H9 (cell line): ENCODE data around the gene MUC5AC. TPM values are rescaled to one million over a fixed set of nuclear protein-coding genes. Genes with fewer than 3 reads are reported as not detected.

Experiments
- DNase-seq: peaks from one replicate; pipeline ENCODE4 v3.0.0-alpha.2; 2017
- H2AFZ ChIP-seq: one replicate; pipeline ENCODE4 v1.6.1; 2013; ENCODE audit warnings: mild to moderate bottlenecking, low read length, control low read depth, moderate library complexity
- H2AK5ac ChIP-seq: 2 replicates; pipeline ENCODE4 v1.6.1; 2013; ENCODE audit warnings: low read length, control low read depth, mixed read lengths; ENCODE audit not compliant: insufficient read length
- H2BK120ac ChIP-seq: one replicate; pipeline ENCODE4 v1.6.1; 2013; ENCODE audit warnings: low read depth, mild to moderate bottlenecking, low read length, control low read depth, inconsistent platforms; ENCODE audit not compliant: poor library complexity, severe bottlenecking
- H2BK12ac ChIP-seq: 2 replicates; pipeline ENCODE4 v1.6.1; 2013; ENCODE audit warnings: low read length, control low read depth, mixed read lengths, low read depth; ENCODE audit not compliant: insufficient read length
- H2BK15ac ChIP-seq: 2 replicates; pipeline ENCODE4 v1.6.1; 2013; ENCODE audit warnings: low read depth, low read length, control low read depth
- H2BK20ac ChIP-seq: one replicate; pipeline ENCODE4 v1.6.1; 2013; ENCODE audit warnings: low read depth, mild to moderate bottlenecking, low read length, control low read depth, inconsistent platforms; ENCODE audit not compliant: poor library complexity, severe bottlenecking
- H2BK5ac ChIP-seq: 2 replicates; pipeline ENCODE4 v1.6.1; 2013; ENCODE audit warnings: low read length, control low read depth, mixed read lengths; ENCODE audit not compliant: insufficient read length
- H3K14ac ChIP-seq: 2 replicates; pipeline ENCODE4 v1.6.1; 2013; ENCODE audit warnings: low read length, control low read depth; ENCODE audit not compliant: insufficient read depth
- H3K18ac ChIP-seq: 2 replicates; pipeline ENCODE4 v1.6.1; 2013; ENCODE audit warnings: low read depth, mild to moderate bottlenecking, mixed read lengths, low read length, control low read depth; ENCODE audit not compliant: insufficient read length
- H3K23ac ChIP-seq: 2 replicates; pipeline ENCODE4 v1.6.1; 2013; ENCODE audit warnings: low read length, control low read depth, mixed read lengths, low read depth; ENCODE audit not compliant: insufficient read length
- H3K23me2 ChIP-seq: 2 replicates; pipeline ENCODE4 v1.6.1; 2013; ENCODE audit warnings: low read depth, mild to moderate bottlenecking, mixed read lengths, low read length, control low read depth; ENCODE audit not compliant: insufficient read length, poor library complexity, severe bottlenecking
- H3K27ac ChIP-seq: 2 replicates; pipeline ENCODE4 v1.5.1; 2013; ENCODE audit warnings: low read length, control low read depth, mixed read lengths, low read depth; ENCODE audit not compliant: insufficient read length
- H3K27me3 ChIP-seq: 2 replicates; pipeline ENCODE4 v1.6.1; 2013; ENCODE audit warnings: low read length, control low read depth, inconsistent platforms; ENCODE audit not compliant: insufficient read depth
- H3K4ac ChIP-seq: 2 replicates; pipeline ENCODE4 v1.6.1; 2013; ENCODE audit warnings: low read depth, mild to moderate bottlenecking, control low read depth, inconsistent platforms, low read length, moderate library complexity
- H3K4me1 ChIP-seq: 2 replicates; pipeline ENCODE4 v1.6.1; 2013; ENCODE audit warnings: low read length, control low read depth, inconsistent platforms; ENCODE audit not compliant: insufficient read depth
- H3K4me2 ChIP-seq: 2 replicates; pipeline ENCODE4 v1.6.1; 2013; ENCODE audit warnings: low read length, control low read depth, mixed read lengths; ENCODE audit not compliant: insufficient read length, insufficient read depth
- H3K56ac ChIP-seq: 2 replicates; pipeline ENCODE4 v1.6.1; 2013; ENCODE audit warnings: low read depth, mild to moderate bottlenecking, mixed read lengths, low read length, control low read depth; ENCODE audit not compliant: insufficient read length
- H3K79me1 ChIP-seq: 2 replicates; pipeline ENCODE4 v1.6.1; 2013; ENCODE audit warnings: low read depth, mild to moderate bottlenecking, moderate library complexity, low read length, control low read depth, inconsistent platforms; ENCODE audit not compliant: insufficient read depth, poor library complexity, severe bottlenecking
- H3K79me2 ChIP-seq: 2 replicates; pipeline ENCODE4 v1.6.1; 2013; ENCODE audit warnings: low read length, control low read depth, inconsistent platforms; ENCODE audit not compliant: insufficient read depth
- H3K9ac ChIP-seq: 2 replicates; pipeline ENCODE4 v1.6.1; 2013; ENCODE audit warnings: low read length, control low read depth, mixed read lengths; ENCODE audit not compliant: insufficient read length; ENCODE audit errors: extremely low read depth
- H3K9me3 ChIP-seq: one replicate; pipeline ENCODE4 v1.6.1; 2013; ENCODE audit warnings: low read depth, low read length, inconsistent platforms; ENCODE audit not compliant: control insufficient read depth
- H3T11ph ChIP-seq: one replicate; pipeline ENCODE4 v1.6.1; 2013; ENCODE audit warnings: mild to moderate bottlenecking, low read length, control low read depth, inconsistent platforms
- H4K20me1 ChIP-seq: one replicate; pipeline ENCODE4 v1.6.1; 2013; ENCODE audit not compliant: control insufficient read depth, insufficient read length, insufficient read depth
- H4K5ac ChIP-seq: 2 replicates; pipeline ENCODE4 v1.6.1; 2013; ENCODE audit warnings: low read depth, mild to moderate bottlenecking, mixed read lengths, low read length, control low read depth; ENCODE audit not compliant: insufficient read length
- H4K8ac ChIP-seq: replicated peaks from 2 replicates; pipeline ENCODE4 v1.6.1; 2013; ENCODE audit warnings: low read length, control low read depth, mixed read lengths, low read depth; ENCODE audit not compliant: insufficient read length
- H4K91ac ChIP-seq: 2 replicates; pipeline ENCODE4 v1.6.1; 2013; ENCODE audit warnings: low read depth, mild to moderate bottlenecking, moderate library complexity, mixed read lengths, low read length, control low read depth; ENCODE audit not compliant: insufficient read length
- H3K27ac Mint-ChIP-seq, 3 experiments: 2 replicates in 2 of 3; 3 replicates in 1 of 3; pipeline ENCODE4 v1.8.0; 2020 to 2021; ENCODE audit warnings: mixed read lengths in 3 of 3, mild to moderate bottlenecking in 1 of 3, moderate library complexity in 1 of 3
- H3K27me3 Mint-ChIP-seq: 2 replicates; pipeline ENCODE4 v1.8.0; 2021; ENCODE audit warnings: low read depth, mild to moderate bottlenecking, moderate library complexity, mixed read lengths
- H3K36me3 Mint-ChIP-seq, 3 experiments: 2 replicates in 2 of 3; 3 replicates in 1 of 3; pipeline ENCODE4 v1.8.0; 2020 to 2021; ENCODE audit warnings: low read depth in 3 of 3, mixed read lengths in 3 of 3; ENCODE audit not compliant: insufficient read depth in 1 of 3
- H3K4me1 Mint-ChIP-seq, 2 experiments: 2 replicates each; pipeline ENCODE4 v1.8.0; 2020; ENCODE audit warnings: mixed read lengths in 2 of 2
- H3K4me3 Mint-ChIP-seq, 2 experiments: 2 replicates in 1 of 2; 3 replicates in 1 of 2; pipeline ENCODE4 v1.8.0; 2020 to 2021; ENCODE audit warnings: mild to moderate bottlenecking in 2 of 2, mixed read lengths in 2 of 2, moderate library complexity in 1 of 2
- H3K9me3 Mint-ChIP-seq, 2 experiments: 2 replicates in 1 of 2; 3 replicates in 1 of 2; pipeline ENCODE4 v1.8.0; 2020; ENCODE audit warnings: mild to moderate bottlenecking in 2 of 2, mixed read lengths in 2 of 2, moderate library complexity in 1 of 2
- CTCF ChIP-seq: fragments of 200-600 bp; sonication (generic); conservative IDR thresholded peaks from 3 replicates; pipeline ENCODE4 v1.8.0; 2021; ENCODE audit warnings: antibody characterized with exemption, mild to moderate bottlenecking
- WGBS: extraction: QIAGEN DNeasy Blood & Tissue Kit; methylation state at CpG from one replicate; pipeline ENCODE4 v1.1.7; 2013; ENCODE audit warnings: missing lambda C conversion rate, low lambda C conversion rate, mixed read lengths; ENCODE audit not compliant: insufficient read length; ENCODE audit errors: extremely low coverage; 5-methylcytosine and 5-hydroxymethylcytosine counted together
- total RNA-seq: library from RNA; stranded (reverse); gene quantifications from 2 replicates; pipeline ENCODE4 v1.2.1, GENCODE V29; 2021

Gene MUC5AC
- total RNA-seq, 1 experiment from 2014 or later = not detected

- no peak overlapping the region for H3K56ac ChIP-seq
- H4K20me1 ChIP-seq = peaks cover 3% of the 10 kb centered on the region
- no peak overlapping the region for H2BK12ac ChIP-seq
- no peaks in the 10 kb centered on the region for H3K79me2 ChIP-seq
- H2AFZ ChIP-seq = no peak overlapping the region
- Mint-ChIP-seq H3K27me3 (peaks cover 3% of the 10 kb centered on the region; the same call in 1 of the 2 replicates), H3K9me3 (no peaks in the 10 kb centered on the region), H3K27ac (no peak overlapping the region; a peak in 1 of 7 replicates), H3K4me1 (peaks cover 3 to 11% of the 10 kb centered on the region in 2 experiments; a peak in 2 of 4 replicates), H3K36me3 (no peaks in the 10 kb centered on the region), H3K4me3 (no peak overlapping the region)
- no peak overlapping the region for H2BK120ac ChIP-seq
- H3K23me2 ChIP-seq = no peaks in the 10 kb centered on the region
- H4K91ac ChIP-seq = no peak overlapping the region
- no CpG with 5 or more reads among the region's 22 CpGs for WGBS
- no peak overlapping the region for H3K4me2 ChIP-seq
- H4K8ac ChIP-seq = no peak overlapping the region
- no peak overlapping the region for H4K5ac ChIP-seq
- H3K4ac ChIP-seq = no peak overlapping the region
- no peak for TF ChIP-seq CTCF
- no peak overlapping the region for H3K23ac ChIP-seq
- no peak overlapping the region for H3T11ph ChIP-seq
- H2BK20ac ChIP-seq = no peak overlapping the region
- no peak overlapping the region for H2AK5ac ChIP-seq
- no peak overlapping the region for H2BK5ac ChIP-seq
- no peak overlapping the region for H3K14ac ChIP-seq
- H3K9me3 ChIP-seq = no peaks in the 10 kb centered on the region
- H3K79me1 ChIP-seq = no peaks in the 10 kb centered on the region
- no peak overlapping the region for H3K27ac ChIP-seq
- H3K4me1 ChIP-seq = no peaks in the 10 kb centered on the region; the same call in 1 of the 2 replicates
- no peaks in the 10 kb centered on the region for H3K27me3 ChIP-seq
- no peak overlapping the region for H3K9ac ChIP-seq
- H2BK15ac ChIP-seq = no peak overlapping the region
- DNase-seq = peak; percentile 17
- no peak overlapping the region for H3K18ac ChIP-seq
Measured at GRCh38 chr11:1223346-1224110, 65.8 kb downstream of the MUC5AC start.
